Left lung (tissue), 10 donors: ENCODE results near the gene MMUT. TPM values are rescaled to one million over a fixed set of nuclear protein-coding genes. Genes with fewer than 3 reads are reported as not detected.

ENCODE experiments used
- ATAC-seq: fragments of 200-7000 bp; cut with Tn5 transposase; one replicate; pipeline ENCODE4 v1.9.1; 2020; ENCODE audit warnings: moderate library complexity
- DNase-seq, 4 donors: peaks; one replicate each; pipeline ENCODE4 v3.0.0-alpha.2; 2013 to 2020
- H3K27ac ChIP-seq, 2 donors: fragments of 200-600 bp; sonication (generic) in 1 of 2; one replicate each; pipeline versions ENCODE4 v1.5.0 to v1.8.0; 2020 to 2021
- H3K27me3 ChIP-seq, 2 donors: fragments of 200-600 bp; sonication (generic) in 1 of 2; one replicate each; pipeline versions ENCODE4 v1.5.0 to v1.8.0; 2020 to 2021
- H3K36me3 ChIP-seq, 2 donors: fragments of 200-600 bp; sonication (generic) in 1 of 2; one replicate each; pipeline versions ENCODE4 v1.5.0 to v1.8.0; 2020 to 2021
- H3K4me1 ChIP-seq, 2 donors: fragments of 200-600 bp; one replicate each; pipeline ENCODE4 v1.8.0; 2021
- H3K4me3 ChIP-seq, 2 donors: fragments of 200-600 bp; sonication (generic) in 1 of 2; one replicate each; pipeline versions ENCODE4 v1.5.0 to v1.8.0; 2020 to 2021; ENCODE audit warnings: mild to moderate bottlenecking in 1 of 2
- H3K9me3 ChIP-seq, 2 donors: fragments of 200-600 bp; sonication (generic) in 1 of 2; one replicate each; pipeline versions ENCODE4 v1.5.0 to v1.8.0; 2020 to 2021
- intact Hi-C, 2 donors: fragments of 100-400 bp; cut with DNase I; formaldehyde crosslinking; loops; one replicate each; pipeline versions ENCODE4 v1.11.2 to v1.14.2; 2022
- polyA plus RNA-seq, 6 donors: library from polyadenylated mRNA; unstranded; fragments of 120-200 nt; gene quantifications; one replicate each; pipeline ENCODE4 v1.2.1, GENCODE V29; 2013; ENCODE audit not compliant: insufficient read length in 6 of 6
- total RNA-seq, 2 donors: library from RNA; stranded (reverse); fragmentation: NEBNext Ultra II Directional; extraction: Animal tissue kit (Norgen Biotek cat#: 25700); gene quantifications; one replicate each; pipeline ENCODE4 v1.2.1, GENCODE V29; 2021
- TF ChIP-seq, protein P1 (sequence below), 2 donors: fragments of 200-600 bp; sonication (generic) in 1 of 2; IDR thresholded peaks; one replicate each; pipeline versions ENCODE4 v1.5.0 to v1.8.0; 2021; ENCODE audit warnings: antibody characterized with exemption in 2 of 2
- donor health status: DM: no; HTN: yes; CAD: no.
- donor health status: DM: no; HTN: no; CAD: no.

MMUT gene
- total and polyA plus RNA-seq, 8 donors, result 20.6 to 45.7 (median 33.9) TPM

DNA sequence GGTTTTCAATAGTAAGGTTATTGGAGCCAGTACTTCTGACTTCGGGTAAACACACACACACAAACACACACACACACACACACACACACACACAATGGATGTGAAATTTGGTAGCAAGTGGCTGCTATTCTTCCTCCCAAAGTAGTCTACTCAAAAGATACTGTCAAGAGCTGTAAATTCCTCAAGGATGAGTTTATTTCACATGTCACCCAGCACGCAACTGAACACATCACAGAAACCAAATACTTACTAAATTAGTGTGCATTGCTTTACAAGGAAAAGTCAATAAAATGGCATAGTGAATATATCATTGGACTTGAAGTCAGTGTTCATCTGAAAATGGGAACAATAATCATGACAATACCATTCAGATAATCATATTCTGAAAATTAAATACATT, 32.9 kb downstream of the MMUT start:
- peaks cover 4 to 45% of the 10 kb centered on the region in 2 donors for H3K36me3 ChIP-seq
- no peak overlapping the region for H3K4me3 ChIP-seq
- DNase-seq, result no peak
- no peak overlapping the region for H3K27ac ChIP-seq
- H3K27me3 ChIP-seq, result no peaks in the 10 kb centered on the region
- TF ChIP-seq, protein P1, sequence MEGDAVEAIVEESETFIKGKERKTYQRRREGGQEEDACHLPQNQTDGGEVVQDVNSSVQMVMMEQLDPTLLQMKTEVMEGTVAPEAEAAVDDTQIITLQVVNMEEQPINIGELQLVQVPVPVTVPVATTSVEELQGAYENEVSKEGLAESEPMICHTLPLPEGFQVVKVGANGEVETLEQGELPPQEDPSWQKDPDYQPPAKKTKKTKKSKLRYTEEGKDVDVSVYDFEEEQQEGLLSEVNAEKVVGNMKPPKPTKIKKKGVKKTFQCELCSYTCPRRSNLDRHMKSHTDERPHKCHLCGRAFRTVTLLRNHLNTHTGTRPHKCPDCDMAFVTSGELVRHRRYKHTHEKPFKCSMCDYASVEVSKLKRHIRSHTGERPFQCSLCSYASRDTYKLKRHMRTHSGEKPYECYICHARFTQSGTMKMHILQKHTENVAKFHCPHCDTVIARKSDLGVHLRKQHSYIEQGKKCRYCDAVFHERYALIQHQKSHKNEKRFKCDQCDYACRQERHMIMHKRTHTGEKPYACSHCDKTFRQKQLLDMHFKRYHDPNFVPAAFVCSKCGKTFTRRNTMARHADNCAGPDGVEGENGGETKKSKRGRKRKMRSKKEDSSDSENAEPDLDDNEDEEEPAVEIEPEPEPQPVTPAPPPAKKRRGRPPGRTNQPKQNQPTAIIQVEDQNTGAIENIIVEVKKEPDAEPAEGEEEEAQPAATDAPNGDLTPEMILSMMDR (IDR thresholded peaks at IDR 0.05), result no peak
- intact Hi-C loops, result no loop called here
- ATAC-seq, result no peak
- no peaks in the 10 kb centered on the region for H3K4me1 ChIP-seq
- H3K9me3 ChIP-seq, result no peaks in the 10 kb centered on the region

DNA sequence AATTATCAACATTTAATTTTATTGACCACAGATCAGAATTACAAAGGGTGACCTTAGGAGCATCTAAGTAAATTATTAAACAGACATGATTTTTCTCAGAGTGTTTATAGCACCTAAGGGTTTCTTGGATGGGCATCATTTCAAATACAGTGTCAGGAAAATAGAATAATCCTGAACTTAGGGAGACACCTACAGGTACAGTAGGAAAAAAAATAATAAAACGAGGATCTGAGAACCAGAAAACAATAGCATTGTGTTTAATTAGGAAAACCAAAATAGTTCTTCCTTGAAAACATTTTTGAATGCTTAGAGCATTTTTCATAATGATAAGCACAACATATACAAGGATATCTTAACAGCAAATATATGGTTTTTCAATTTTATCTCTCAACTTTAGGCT, 39.2 kb downstream of the MMUT start:
- no peaks in the 10 kb centered on the region for H3K27me3 ChIP-seq
- no peak overlapping the region for H3K4me3 ChIP-seq
- DNase-seq, result no peak
- no peaks in the 10 kb centered on the region for H3K36me3 ChIP-seq
- H3K9me3 ChIP-seq, result no peaks in the 10 kb centered on the region
- intact Hi-C loops, result no loop called here
- H3K27ac ChIP-seq, result no peak overlapping the region
- TF ChIP-seq, protein P1 (IDR thresholded peaks at IDR 0.05), result no peak
- H3K4me1 ChIP-seq, result no peaks in the 10 kb centered on the region
- ATAC-seq, result no peak

DNA sequence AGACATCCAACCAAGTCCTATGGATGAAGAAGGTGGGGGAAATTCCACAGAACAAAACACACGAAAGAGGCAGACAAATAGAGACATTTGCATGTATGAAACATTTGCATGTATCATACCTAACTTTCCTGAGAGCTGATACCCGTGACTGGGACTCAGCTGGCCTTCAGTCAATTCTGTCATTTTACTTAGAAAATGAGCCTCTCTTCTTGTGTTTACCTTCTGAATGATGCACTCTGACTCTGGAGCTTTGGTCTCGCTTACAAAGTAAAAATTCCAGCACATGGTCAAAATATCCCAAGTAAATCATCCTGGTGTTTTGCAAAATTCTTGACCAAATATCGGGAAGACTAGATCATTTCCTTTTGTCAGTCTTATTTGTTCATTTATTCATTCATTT, 46.9 kb downstream of the MMUT start:
- Histone ChIP-seq H3K4me1 (no peaks in the 10 kb centered on the region), H3K36me3 (no peaks in the 10 kb centered on the region), H3K4me3 (no peak overlapping the region), H3K27me3 (no peaks in the 10 kb centered on the region), H3K9me3 (no peaks in the 10 kb centered on the region), H3K27ac (no peak overlapping the region)
- TF ChIP-seq, protein P1 (IDR thresholded peaks at IDR 0.05), result no peak
- intact Hi-C loops, result no loop called here
- ATAC-seq, result no peak
- DNase-seq, result no peak

DNA sequence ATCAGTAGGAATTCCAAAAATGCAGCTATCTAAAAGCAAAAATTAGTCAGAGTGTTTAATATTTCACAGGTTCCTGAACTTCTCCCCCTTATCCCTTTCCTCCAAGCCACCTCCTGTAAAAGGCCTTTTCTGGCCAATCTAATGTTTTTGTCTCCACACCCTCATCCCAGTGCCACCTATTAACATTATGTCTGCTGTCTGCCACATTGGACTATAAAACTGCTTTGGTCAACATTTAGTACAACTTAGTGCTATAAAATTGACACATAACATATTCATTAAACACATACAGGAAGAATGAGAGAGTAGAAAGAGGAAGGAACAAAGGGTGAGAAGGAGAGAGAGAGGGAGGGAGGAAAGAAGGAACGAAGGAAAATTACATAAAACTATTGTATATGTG, 47.7 kb downstream of the MMUT start:
- H3K4me1 ChIP-seq, result no peaks in the 10 kb centered on the region
- H3K4me3 ChIP-seq, result no peak overlapping the region
- TF ChIP-seq, protein P1 (IDR thresholded peaks at IDR 0.05), result no peak
- no peaks in the 10 kb centered on the region for H3K9me3 ChIP-seq
- no peaks in the 10 kb centered on the region for H3K27me3 ChIP-seq
- no peak for ATAC-seq
- no peak for DNase-seq
- no peaks in the 10 kb centered on the region for H3K36me3 ChIP-seq
- H3K27ac ChIP-seq, result no peak overlapping the region
- intact Hi-C loops, result no loop called here

DNA sequence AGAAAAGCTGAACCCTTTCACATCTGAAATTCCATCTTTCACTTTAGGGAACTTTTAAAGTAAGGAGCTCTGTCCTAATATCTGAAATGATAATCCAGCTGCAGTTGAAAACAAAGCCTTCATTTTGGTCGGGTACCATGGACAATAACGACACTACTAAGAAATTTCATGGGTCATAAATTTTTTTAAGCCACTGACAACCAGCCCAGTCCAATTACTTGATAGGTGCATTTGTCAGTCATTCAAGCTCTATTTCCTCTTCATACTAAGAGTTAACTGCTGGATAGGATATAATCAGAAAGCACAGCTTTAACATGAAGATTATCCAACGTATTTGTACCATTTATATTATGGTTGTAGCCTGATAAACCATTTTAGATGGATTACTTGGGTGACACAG, 52.5 kb downstream of the MMUT start:
- H3K36me3 ChIP-seq, result no peaks in the 10 kb centered on the region
- no peaks in the 10 kb centered on the region for H3K9me3 ChIP-seq
- DNase-seq (no peak), ATAC-seq (no peak)
- no peaks in the 10 kb centered on the region for H3K4me1 ChIP-seq
- intact Hi-C loops, result no loop called here
- TF ChIP-seq, protein P1 (IDR thresholded peaks at IDR 0.05), result no peak
- no peak overlapping the region for H3K4me3 ChIP-seq
- H3K27me3 ChIP-seq, result no peaks in the 10 kb centered on the region
- no peak overlapping the region for H3K27ac ChIP-seq
